Hepatic stellate cell (primary cell): Measurements from ENCODE around the gene KNDC1.

ENCODE experiments used
- DNase-seq: peaks from one replicate; pipeline ENCODE4 v3.0.0; 2011; ENCODE audit warnings: low spot score

Gene KNDC1

GRCh38 chr10:133177380-133178157 is 17.6 kb downstream of the KNDC1 start:
- no peak for DNase-seq

GRCh38 chr10:133178357-133179127 is 18.5 kb downstream of the KNDC1 start:
- DNase-seq, result no peak

DNA sequence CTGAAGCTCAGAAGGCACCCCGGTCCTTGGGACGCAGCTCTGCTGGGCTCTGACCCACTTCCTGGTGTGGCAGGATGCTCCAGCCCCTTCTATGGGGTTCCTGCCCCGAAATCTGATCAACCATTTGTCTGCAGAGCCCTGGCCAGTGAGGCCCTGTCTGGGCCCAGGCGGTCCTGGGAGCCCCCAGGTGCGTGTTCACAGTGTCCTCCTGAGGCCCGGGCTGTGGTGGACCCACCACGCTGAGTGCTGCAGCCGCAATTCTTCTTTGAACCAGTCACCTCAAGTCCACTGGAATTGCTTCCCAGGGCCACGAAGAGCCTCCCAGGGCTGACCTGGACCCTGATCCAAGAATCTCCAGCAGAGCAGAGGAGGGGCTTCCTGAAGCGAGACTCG is 19.1 kb downstream of the KNDC1 start:
- DNase-seq, result no peak

- no peak for DNase-seq
These were observed 19.6 kb downstream of the KNDC1 start for GRCh38 chr10:133179651-133180050.

DNA sequence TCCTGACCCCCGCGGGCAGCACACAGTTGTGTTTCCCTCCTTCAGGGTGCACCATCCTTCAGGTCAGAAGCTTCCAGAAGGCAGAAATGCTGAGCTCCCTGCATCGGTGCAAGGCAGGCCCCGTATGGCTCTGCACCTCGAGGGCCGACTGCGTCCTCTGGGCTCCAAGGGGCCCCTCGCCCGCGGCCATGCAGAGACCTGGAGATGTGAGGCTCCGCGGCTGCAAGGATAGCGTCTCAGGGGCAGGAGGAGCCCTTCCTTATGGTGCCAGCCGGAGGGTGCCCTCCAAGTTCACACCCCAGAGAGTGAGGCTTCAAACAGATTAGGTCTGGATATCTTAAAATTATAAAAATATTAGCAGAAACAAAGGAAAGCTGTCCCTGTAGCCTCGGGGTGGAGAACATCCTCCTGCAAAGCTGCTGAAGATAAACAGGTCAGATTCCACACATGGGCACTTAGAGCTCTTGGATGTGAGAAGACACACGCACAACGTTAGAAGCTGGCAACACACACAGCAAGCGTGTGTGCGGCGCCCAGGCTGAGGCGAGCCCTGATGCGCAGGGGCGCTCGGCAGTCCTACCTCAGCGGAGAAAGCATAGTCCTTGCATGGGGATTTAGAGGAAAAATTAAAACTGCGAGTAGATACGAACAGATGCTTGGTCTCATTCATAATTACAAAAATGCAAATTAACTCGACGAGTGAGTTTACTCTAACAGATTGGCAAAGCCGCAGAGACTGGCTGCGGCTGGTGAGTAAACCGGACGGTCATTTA is 20.4 kb downstream of the KNDC1 start:
- no peak for DNase-seq

- no peak for DNase-seq
These were observed 21.1 kb downstream of the KNDC1 start for GRCh38 chr10:133180965-133181639.

- DNase-seq, result no peak
These were observed 22.2 kb downstream of the KNDC1 start for GRCh38 chr10:133182190-133182589.

GRCh38 chr10:133182791-133183645 is 23.0 kb downstream of the KNDC1 start:
- DNase-seq, result no peak

DNA sequence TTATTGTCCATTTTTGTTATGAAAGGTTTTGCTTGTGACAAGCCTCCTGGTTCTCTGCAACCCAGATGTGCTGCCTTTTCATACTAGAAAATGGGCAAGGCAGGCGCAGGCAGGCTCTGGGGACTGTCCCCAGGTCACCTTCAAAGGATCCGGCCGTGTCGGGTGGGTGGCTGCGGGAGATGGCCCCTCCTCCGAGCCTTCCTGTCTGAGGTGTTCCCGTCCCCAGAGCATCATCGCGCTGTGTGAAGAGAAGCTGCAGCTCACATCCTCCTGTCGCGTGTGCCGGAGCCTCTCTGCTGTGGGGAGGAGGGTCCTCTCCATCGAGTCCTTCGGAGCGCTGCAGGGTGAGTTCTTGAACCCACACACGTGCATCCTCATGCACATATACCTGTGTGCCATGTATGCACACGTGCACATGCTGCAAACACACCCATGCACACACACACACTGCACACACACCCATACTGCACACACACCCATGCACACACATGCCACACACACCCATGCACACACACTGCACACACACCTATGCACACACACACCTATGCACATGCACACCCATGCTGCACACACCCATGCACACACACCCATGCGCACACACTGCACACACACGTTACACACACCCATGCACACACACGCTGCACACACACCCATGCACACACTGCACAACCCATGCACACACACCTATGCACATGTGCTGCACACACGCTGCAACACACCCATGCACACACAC is 23.8 kb downstream of the KNDC1 start:
- DNase-seq, result no peak

DNA sequence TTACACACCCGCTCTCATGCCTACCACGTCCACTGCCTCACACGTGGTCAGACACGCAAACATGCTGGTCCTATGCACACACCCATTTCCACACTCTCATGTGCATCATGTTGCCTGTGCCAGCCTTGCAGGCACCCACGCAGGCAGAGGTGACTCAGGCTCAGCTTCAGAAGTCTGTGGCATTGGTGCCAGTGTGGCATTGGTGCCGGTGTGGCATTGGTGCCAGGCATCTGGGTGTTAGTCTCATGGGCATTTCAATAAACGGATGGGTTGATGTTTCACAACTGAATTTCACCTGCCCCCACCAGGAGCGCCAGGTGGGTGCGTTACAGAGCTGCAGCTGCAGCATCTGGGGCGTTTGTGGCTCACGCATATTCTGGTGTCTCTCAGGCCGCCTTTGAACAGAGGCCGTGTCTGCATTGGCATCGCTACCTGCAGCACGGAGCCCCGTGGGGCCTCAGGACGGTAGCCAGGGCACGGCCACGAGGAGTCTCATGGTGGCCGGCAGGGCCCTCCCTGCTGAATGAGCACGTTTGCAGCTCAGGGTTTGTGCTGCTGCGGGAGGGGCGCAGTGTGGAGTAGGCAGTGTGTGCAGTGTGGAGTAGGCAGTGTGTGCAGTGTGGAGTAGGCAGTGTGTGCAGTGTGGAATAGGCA is 24.7 kb downstream of the KNDC1 start:
- no peak for DNase-seq

DNA sequence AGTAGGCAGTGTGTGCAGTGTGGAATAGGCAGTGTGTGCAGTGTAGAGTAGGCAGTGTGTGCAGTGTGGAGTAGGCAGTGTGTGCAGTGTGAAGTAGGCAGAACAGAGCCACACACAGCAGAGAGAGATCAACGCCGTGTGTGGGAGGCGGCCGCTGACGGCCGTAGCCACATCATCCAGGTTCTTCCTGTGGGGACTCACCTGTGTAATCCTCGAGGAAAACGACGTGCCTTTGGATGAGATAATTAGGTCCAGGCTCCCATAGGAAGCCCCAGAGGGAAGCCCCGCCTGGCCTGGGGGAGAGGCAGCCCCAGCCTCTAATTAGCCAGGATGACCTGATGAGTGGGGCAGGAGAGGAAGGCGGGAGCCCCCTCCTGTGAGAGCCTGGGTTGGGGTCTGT is 25.4 kb downstream of the KNDC1 start:
- no peak for DNase-seq

DNA sequence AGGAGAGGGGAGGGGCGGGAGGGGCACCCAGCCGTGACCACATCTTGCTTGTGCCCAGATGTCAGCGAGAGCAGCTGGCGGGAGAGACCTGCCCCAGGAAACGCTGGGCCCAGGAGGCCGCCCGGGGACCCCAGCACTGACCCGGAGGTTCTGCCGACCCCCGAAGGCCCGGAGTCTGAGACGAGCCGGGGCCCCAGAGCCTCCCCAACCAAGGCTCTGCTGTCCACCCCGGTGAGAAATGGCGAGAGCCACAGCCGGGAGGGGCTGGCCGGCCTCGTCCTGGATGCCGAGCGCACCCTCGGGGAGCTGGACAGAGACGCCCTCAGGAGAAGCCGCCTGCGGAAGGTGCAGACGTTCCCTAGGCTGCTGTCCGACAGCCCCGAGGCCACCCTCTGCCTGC is 25.9 kb downstream of the KNDC1 start:
- DNase-seq, result no peak

GRCh38 chr10:133186416-133187090 is 26.5 kb downstream of the KNDC1 start:
- DNase-seq, result no peak

DNA sequence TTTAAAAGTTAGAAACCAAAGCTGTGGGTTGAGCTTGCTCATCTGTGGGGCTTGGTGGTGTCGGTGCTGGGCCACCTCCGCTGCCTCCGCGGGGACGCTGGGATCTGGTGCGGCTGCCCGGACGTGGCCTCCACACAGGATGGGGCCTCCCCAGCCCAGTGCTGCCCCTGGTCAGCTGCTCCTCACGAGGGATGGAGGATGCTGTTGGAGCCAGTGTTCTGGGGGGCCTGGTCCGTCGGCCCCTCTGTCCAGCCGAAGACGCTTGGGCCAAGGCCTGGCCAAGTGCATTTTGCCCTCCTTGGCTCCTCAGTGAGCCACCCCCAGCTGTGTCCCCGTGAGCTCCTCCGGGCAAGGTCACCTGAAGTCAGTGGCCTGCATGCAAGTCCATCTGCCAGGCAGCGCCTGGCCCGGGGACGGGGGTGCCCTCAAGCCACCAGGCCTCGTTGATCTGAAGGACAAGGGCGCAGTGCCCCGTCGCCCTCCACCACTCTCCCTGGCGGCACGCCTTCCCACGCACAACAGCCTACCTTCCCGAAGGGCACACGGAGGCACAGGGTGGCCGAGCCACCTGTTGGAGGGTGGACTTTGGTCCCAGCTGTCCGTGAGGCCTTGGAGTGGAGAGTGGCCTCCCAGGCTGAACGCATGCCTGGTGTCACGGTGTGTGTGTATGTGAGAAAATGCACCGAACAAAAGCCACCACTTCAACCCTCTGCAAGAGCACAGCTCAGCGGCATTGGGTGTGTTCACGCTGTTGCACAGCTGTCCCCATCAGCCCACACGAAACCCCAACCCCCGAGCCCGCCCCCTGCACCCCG is 27.3 kb downstream of the KNDC1 start:
- no peak for DNase-seq

- no peak for DNase-seq
These were observed 28.1 kb downstream of the KNDC1 start for GRCh38 chr10:133187906-133188681.

DNA sequence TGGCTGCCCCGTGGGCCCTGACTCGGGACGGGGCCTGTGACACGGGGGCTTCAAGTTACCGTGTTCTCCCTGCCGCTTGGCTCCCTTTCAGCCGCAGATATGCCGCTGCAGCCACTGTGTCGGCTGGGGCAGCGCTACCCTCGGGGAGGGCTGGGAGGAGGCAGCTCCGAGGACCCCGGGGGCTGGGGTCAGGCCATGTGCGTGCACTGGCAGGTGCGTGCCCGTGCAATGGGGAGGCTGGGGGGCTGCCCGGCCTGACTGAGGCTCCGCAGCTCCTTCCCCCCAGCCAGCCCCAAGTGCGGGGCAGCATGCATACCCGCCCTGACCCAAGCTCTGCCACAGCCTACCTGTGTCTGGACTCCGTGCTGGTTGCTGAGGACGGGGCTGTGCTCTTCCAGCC is 29.2 kb downstream of the KNDC1 start:
- no peak for DNase-seq

DNA sequence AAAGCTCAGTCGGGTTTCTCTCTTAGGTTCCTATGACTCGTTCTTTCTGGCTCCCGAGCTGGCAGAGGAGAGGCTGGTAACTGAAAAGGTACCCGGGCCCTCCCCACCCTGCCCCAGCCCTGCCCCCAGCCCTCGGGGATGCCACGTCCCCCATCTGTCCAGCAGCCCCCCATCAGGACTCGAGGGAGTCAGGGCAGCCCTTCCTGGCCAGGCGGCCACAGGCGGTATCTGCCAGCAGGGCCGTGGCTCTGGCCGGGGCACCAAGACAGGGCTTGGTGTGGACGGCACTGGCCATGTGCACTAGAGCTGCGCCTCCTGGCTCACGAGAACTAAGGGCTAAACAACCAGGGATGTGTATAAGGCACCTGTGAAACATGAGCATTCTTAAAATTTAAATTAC is 29.7 kb downstream of the KNDC1 start:
- DNase-seq, result no peak

- DNase-seq, result no peak
These were observed 30.2 kb downstream of the KNDC1 start for GRCh38 chr10:133190225-133190624.
